Gastrocnemius medialis (tissue), 4 donors: ENCODE results near the gene HES4. TPM values are rescaled to one million over a fixed set of nuclear protein-coding genes. Genes with fewer than 3 reads are reported as not detected.

Source experiments
- ATAC-seq, 2 donors: fragments of 150-250 bp; one replicate each; pipeline ENCODE4 v1.9.1; 2016
- DNase-seq, 2 donors: peaks; one replicate each; pipeline ENCODE4 v3.0.0-alpha.2; 2019
- H3K27ac ChIP-seq, 4 donors: fragments of 200-600 bp; sonication (generic); 1 replicate in 1 of 4; 2 replicates in 3 of 4; pipeline ENCODE4 v1.5.1; 2016 to 2018; ENCODE audit warnings: mild to moderate bottlenecking in 2 of 4, moderate library complexity in 1 of 4
- H3K27me3 ChIP-seq, 3 donors: fragments of 200-600 bp; sonication (generic) in 2 of 3; 1 replicate in 1 of 3; 2 replicates in 2 of 3; pipeline versions ENCODE4 v1.5.1 to v1.6.0; 2016 to 2019; ENCODE audit warnings: mild to moderate bottlenecking in 1 of 3, moderate library complexity in 1 of 3
- H3K36me3 ChIP-seq, 2 donors: fragments of 200-600 bp; sonication (generic) in 1 of 2; one replicate each; pipeline ENCODE4 v1.5.1; 2017 to 2018
- H3K4me1 ChIP-seq, 2 donors: fragments of 200-600 bp; sonication (generic) in 1 of 2; one replicate each; pipeline ENCODE4 v1.5.1; 2016 to 2017; ENCODE audit warnings: mild to moderate bottlenecking in 2 of 2
- H3K4me3 ChIP-seq, 4 donors: fragments of 200-600 bp; sonication (generic) in 3 of 4; 1 replicate in 1 of 4; 2 replicates in 3 of 4; pipeline ENCODE4 v1.5.1; 2016 to 2019; ENCODE audit warnings: mild to moderate bottlenecking in 2 of 4
- H3K9me3 ChIP-seq, 3 donors: fragments of 200-600 bp; sonication (generic) in 2 of 3; 1 replicate in 1 of 3; 2 replicates in 2 of 3; pipeline ENCODE4 v1.5.1; 2016 to 2019
- POLR2A ChIP-seq, 2 donors: fragments of 450-650 bp; IDR thresholded peaks; one replicate each; pipeline ENCODE4 v1.6.1; 2017; ENCODE audit warnings: antibody characterized with exemption in 2 of 2, mild to moderate bottlenecking in 2 of 2, moderate library complexity in 2 of 2
- in situ Hi-C, 4 donors: fragments of 200-750 bp; cut with MboI; loops; one replicate each; pipeline versions ENCODE4 v1.15.0 to v1.8.0; 2017; ENCODE audit warnings: low sequenced_read_pairs in 4 of 4
- intact Hi-C: fragments of 100-400 bp; cut with DNase I; formaldehyde crosslinking; loops from one replicate; pipeline ENCODE4 v1.15.1; 2023; ENCODE audit warnings: low total_unique reads
- total RNA-seq, 4 donors: library from RNA; depleted of rRNA; stranded (reverse); fragments of >200 nt; gene quantifications; one replicate each; pipeline versions ENCODE4 v1.1.0 to v1.2.3, GENCODE V29; 2016
- TF ChIP-seq, protein P1 (sequence below), 5 experiments: fragments of 450-650 bp in 3 of 5; fragments of 200-600 bp in 2 of 5; sonication (generic) in 2 of 5; IDR thresholded peaks in 4 of 5; conservative IDR thresholded peaks in 1 of 5; 1 replicate in 4 of 5; 2 replicates in 1 of 5; pipeline ENCODE4 v1.5.1; 2016 to 2019; ENCODE audit warnings: antibody characterized with exemption in 5 of 5, mild to moderate bottlenecking in 3 of 5, moderate library complexity in 3 of 5

HES4 gene
- total RNA-seq, 4 donors from 2014 or later: 6.4 to 17.4 (median 9.5) TPM

DNA sequence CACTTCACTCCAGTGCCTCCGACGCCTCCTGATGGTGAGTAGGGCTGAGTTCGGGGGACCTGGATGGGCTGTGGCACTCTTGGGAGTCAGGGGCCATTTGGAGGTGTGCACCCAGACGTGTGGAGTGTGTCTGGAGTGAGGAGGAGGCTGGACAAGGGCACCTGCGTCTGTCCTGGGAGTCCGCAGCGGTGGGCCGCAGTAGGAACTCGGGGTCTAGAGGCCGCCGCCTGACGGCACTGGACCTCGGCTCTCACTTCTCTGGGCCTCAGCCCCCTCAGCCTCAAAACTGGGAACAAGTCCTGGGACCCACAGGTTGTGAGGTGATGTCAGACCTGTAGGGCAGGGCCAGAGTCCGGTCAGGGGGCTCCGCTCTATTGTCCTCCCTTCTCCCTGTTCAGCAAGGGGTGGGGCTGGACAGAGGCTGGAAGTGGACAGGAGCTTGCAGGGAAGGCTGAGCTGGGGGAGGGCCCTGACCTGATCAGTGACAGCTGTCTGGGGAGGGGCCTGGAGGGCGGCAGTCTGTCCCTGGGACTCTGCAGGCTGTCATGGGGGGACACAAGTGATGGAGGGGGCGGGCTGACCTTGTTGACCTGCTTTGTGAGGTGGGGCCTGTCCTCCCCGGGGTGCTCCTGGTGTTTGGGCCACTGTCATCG lies 35.5 kb upstream of the HES4 start:
- no peak for ATAC-seq
- in situ Hi-C loops: no loop called here

DNA sequence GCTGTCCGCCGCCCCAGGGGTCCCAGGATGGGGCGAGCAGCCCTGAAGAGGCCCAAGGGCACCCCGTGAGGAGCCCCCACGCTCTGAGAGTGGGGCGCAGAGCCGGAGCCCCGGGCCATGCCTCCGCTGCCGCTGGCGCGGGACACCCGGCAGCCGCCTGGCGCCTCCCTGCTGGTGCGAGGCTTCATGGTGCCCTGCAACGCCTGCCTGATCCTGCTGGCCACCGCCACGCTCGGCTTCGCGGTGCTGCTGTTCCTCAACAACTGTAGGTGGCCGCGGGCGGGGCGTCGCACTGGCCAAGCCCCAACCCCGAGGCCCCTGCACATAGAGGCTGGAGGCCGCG lies 34.5 kb upstream of the HES4 start:
- Histone ChIP-seq H3K27ac (no peak overlapping the region), H3K4me3 (peak overlapping the region; percentile 32 to 48 (median 38)), H3K4me1 (peaks cover 5 to 19% of the 10 kb centered on the region in 2 donors), H3K9me3 (no peaks in the 10 kb centered on the region), H3K36me3 (no peaks in the 10 kb centered on the region), H3K27me3 (peaks cover 25 to 53% (median 48%) of the 10 kb centered on the region in 3 donors)
- intact Hi-C loops (loop anchor here (5.0 to 10.0 kb wide), 2 partner anchors 80 to 258 kb away; partner anchors contain the start of gene C1orf159), in situ Hi-C loops (no loop called here)
- no peak for TF ChIP-seq POLR2A (IDR thresholded peaks at IDR 0.05)
- TF ChIP-seq, protein P1, sequence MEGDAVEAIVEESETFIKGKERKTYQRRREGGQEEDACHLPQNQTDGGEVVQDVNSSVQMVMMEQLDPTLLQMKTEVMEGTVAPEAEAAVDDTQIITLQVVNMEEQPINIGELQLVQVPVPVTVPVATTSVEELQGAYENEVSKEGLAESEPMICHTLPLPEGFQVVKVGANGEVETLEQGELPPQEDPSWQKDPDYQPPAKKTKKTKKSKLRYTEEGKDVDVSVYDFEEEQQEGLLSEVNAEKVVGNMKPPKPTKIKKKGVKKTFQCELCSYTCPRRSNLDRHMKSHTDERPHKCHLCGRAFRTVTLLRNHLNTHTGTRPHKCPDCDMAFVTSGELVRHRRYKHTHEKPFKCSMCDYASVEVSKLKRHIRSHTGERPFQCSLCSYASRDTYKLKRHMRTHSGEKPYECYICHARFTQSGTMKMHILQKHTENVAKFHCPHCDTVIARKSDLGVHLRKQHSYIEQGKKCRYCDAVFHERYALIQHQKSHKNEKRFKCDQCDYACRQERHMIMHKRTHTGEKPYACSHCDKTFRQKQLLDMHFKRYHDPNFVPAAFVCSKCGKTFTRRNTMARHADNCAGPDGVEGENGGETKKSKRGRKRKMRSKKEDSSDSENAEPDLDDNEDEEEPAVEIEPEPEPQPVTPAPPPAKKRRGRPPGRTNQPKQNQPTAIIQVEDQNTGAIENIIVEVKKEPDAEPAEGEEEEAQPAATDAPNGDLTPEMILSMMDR (IDR thresholded peaks at IDR 0.05 in 4 of 5, conservative IDR thresholded peaks at IDR 0.05 in 1 of 5): no peak
- ATAC-seq (no peak), DNase-seq (no peak)

More for the DNA sequence above, 35.5 kb upstream of the HES4 start:
- no peaks in the 10 kb centered on the region for H3K9me3 ChIP-seq
- no peak for TF ChIP-seq POLR2A (IDR thresholded peaks at IDR 0.05)
- TF ChIP-seq, protein P1 (IDR thresholded peaks at IDR 0.05 in 4 of 5, conservative IDR thresholded peaks at IDR 0.05 in 1 of 5): no peak
- no peak overlapping the region for H3K4me3 ChIP-seq
- no peak for DNase-seq
- H3K36me3 ChIP-seq: no peaks in the 10 kb centered on the region
- intact Hi-C loops: loop anchor here (10.0 kb wide), 1 partner anchor 79 kb away; the partner anchor contains the start of gene C1orf159
- peaks cover 12 to 28% of the 10 kb centered on the region in 2 donors for H3K4me1 ChIP-seq
- H3K27me3 ChIP-seq: peaks cover 33 to 63% (median 58%) of the 10 kb centered on the region in 3 donors
- H3K27ac ChIP-seq: no peak overlapping the region

DNA sequence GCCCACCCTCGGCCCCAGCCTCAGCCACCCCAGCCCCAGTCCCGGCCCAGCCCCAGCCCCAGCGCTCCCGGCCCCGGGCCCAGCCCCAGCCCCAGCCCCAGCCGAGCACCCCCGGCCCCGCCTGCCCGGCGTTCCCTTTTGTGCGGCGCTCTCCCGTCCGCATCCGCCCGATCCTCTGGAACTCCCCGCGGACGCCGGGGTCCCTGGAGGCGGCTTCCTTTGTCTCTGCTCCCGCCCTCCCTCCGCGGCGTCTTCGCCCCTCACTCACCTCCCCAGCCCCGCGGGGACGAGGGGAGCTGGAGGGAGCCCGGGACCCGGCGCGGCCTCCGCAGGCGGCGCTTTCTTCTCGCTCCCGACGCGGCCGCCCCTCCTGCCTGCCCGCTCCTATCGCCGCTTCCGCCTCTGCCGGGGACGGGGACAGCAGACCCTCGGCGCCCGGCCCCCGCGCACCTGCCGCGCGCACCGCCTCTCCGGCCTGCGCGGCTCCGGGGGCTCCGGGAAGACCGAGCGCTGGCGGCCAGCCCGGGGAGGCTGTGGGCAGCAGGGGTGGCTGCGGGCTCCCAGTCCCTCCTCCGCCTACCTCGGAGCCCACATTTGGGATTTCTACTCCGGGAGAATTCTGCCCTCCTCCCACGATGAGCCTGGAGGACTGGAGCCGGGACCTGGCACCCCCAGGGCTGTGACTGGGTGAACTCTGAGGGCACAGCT lies 34.0 kb upstream of the HES4 start:
- intact Hi-C loops: loop anchor here (1.0 to 10.0 kb wide), 4 partner anchors 29 to 407 kb away; partner anchors contain the start of gene C1orf159
- peaks cover 5 to 19% of the 10 kb centered on the region in 2 donors for H3K4me1 ChIP-seq
- ATAC-seq: no peak

DNA sequence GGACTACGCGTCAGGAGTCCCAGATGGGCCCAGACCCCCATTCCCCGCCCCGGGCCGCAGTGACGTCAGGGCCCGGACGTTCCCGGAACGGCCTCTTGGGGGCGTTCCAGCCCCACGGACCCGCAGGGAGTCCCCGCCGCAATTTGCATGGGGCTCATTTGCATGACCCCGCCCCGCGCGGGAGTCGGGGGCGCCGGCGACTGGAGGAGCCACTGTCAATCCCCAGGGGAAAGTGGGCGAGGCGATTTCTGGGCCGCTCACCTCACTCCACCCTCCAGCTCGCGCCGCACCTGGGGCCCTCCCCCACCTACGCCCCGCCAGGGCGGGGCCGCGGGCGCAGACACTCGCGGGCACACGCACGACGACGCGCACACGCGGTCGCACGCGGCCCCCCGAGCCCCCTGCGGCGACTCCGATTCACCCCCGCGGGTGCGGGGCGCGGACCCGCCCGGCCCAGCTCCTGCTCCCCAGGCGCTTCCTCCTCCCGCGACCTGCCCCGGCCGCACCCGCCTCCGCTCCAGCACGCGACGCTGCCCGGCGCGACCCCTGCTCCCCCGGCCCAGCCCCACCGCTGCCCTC lies 33.2 kb upstream of the HES4 start:
- in situ Hi-C loops: no loop called here
- no peak for TF ChIP-seq POLR2A (IDR thresholded peaks at IDR 0.05)
- TF ChIP-seq, protein P1 (IDR thresholded peaks at IDR 0.05 in 4 of 5, conservative IDR thresholded peaks at IDR 0.05 in 1 of 5): peak; percentile 61 to 88 (median 76)
- peak overlapping the region; percentile 15 to 48 (median 43) for H3K4me3 ChIP-seq
- peaks cover 12 to 40% (median 35%) of the 10 kb centered on the region in 3 donors for H3K27me3 ChIP-seq
- ATAC-seq (peak; percentile 69 to 88), DNase-seq (peak; percentile 38 to 75)
- no peaks in the 10 kb centered on the region for H3K36me3 ChIP-seq
- H3K4me1 ChIP-seq: peaks cover 5 to 19% of the 10 kb centered on the region in 2 donors
- no peaks in the 10 kb centered on the region for H3K9me3 ChIP-seq
- no peak overlapping the region for H3K27ac ChIP-seq
- intact Hi-C loops: loop anchor here (1.0 to 10.0 kb wide), 4 partner anchors 30 to 408 kb away; partner anchors contain the start of gene C1orf159

More for the DNA sequence above, 34.0 kb upstream of the HES4 start:
- no peak overlapping the region for H3K27ac ChIP-seq
- no peak for DNase-seq
- H3K4me3 ChIP-seq: peak overlapping the region; percentile 32 to 48 (median 38)
- H3K9me3 ChIP-seq: no peaks in the 10 kb centered on the region
- peaks cover 19 to 48% (median 43%) of the 10 kb centered on the region in 3 donors for H3K27me3 ChIP-seq
- no peak for TF ChIP-seq POLR2A (IDR thresholded peaks at IDR 0.05)
- TF ChIP-seq, protein P1 (IDR thresholded peaks at IDR 0.05 in 4 of 5, conservative IDR thresholded peaks at IDR 0.05 in 1 of 5): no peak
- in situ Hi-C loops: no loop called here
- H3K36me3 ChIP-seq: no peaks in the 10 kb centered on the region
